A549 (cell line): ENCODE results near the gene FOXO1.

Experiments
- CBX8 ChIP-seq: fragments of 200-600 bp; sonication (generic); IDR thresholded peaks from 2 replicates; pipeline ENCODE4 v1.6.1; 2016
- CEBPB ChIP-seq, 2 experiments: fragments of >200 bp in 1 of 2; sonication (Bioruptor Twin) in 1 of 2; formaldehyde crosslinking in 1 of 2; IDR thresholded peaks; 2 replicates each; pipeline ENCODE4 v1.6.1; 2012 to 2016
- EHMT2 ChIP-seq: fragments of 200-600 bp; sonication (generic); IDR thresholded peaks from 2 replicates; pipeline ENCODE4 v1.6.1; 2016; ENCODE audit warnings: antibody characterized with exemption, low read depth, mild to moderate bottlenecking, moderate library complexity
- HDAC2 ChIP-seq: fragments of 200-600 bp; sonication (generic); IDR thresholded peaks from 2 replicates; pipeline ENCODE4 v1.6.1; 2016
- POLR2A ChIP-seq: IDR thresholded peaks from 2 replicates; pipeline ENCODE4 v1.6.1; 2012; ENCODE audit warnings: mild to moderate bottlenecking, low read length
- RCOR1 ChIP-seq: fragments of 150-350 bp; IDR thresholded peaks from 2 replicates; pipeline ENCODE4 v1.6.1; 2014; ENCODE audit warnings: antibody characterized with exemption, low read length, low read depth
- RFX5 ChIP-seq: fragments of 450-650 bp; IDR thresholded peaks from 2 replicates; pipeline ENCODE4 v1.7.1; 2014; ENCODE audit warnings: antibody characterized with exemption, mild to moderate bottlenecking, moderate library complexity
- RNF2 ChIP-seq: fragments of 200-600 bp; sonication (generic); IDR thresholded peaks from 2 replicates; pipeline ENCODE4 v1.6.1; 2016; ENCODE audit warnings: low read depth, mild to moderate bottlenecking, antibody characterized with exemption, moderate library complexity, borderline replicate concordance
- ZC3H11A ChIP-seq: fragments of 450-650 bp; IDR thresholded peaks from 2 replicates; pipeline ENCODE4 v1.6.1; 2014; ENCODE audit warnings: antibody characterized with exemption, mild to moderate bottlenecking
- TF ChIP-seq, protein P1 (sequence below): IDR thresholded peaks from 2 replicates; pipeline ENCODE4 v1.6.1; 2012
- TF ChIP-seq, protein P2 (sequence below): fragments of >200 bp; sonication (Bioruptor Twin); formaldehyde crosslinking; IDR thresholded peaks from 3 replicates; pipeline ENCODE4 v1.5.1; 2016
- TF ChIP-seq, protein P3 (sequence below): fragments of 450-650 bp; IDR thresholded peaks from 2 replicates; pipeline ENCODE4 v1.6.1; 2014; ENCODE audit warnings: antibody characterized with exemption

DNA sequence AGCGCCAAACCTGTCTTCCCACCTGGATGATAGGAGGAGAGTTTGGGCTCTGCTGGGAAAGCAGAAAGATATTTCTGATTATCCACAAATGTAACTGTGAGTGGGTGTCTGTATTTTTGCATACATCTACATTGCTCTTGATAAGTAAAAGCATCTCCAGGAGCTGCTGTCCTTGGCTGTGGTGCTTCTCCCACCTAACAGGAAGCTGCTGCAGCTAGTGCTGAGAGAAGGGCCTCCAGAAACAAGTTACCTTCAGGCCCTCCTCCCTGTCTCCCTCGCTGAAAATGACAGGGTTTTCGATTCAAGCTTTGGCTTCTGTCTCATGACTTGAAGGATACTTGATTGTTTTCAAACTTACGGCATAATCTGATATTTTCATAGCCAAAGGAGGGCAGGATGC lies 90.1 kb downstream of the FOXO1 start:
- TF ChIP-seq, protein P1, sequence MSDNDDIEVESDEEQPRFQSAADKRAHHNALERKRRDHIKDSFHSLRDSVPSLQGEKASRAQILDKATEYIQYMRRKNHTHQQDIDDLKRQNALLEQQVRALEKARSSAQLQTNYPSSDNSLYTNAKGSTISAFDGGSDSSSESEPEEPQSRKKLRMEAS, result no peak
- TF ChIP-seq CBX8 (no peak), RCOR1 (no peak), EHMT2 (no peak), RFX5 (no peak), CEBPB (IDR thresholded peaks at IDR 0.05) (no peak), POLR2A (no peak), ZC3H11A (no peak), RNF2 (no peak), HDAC2 (no peak)
- TF ChIP-seq, protein P2, sequence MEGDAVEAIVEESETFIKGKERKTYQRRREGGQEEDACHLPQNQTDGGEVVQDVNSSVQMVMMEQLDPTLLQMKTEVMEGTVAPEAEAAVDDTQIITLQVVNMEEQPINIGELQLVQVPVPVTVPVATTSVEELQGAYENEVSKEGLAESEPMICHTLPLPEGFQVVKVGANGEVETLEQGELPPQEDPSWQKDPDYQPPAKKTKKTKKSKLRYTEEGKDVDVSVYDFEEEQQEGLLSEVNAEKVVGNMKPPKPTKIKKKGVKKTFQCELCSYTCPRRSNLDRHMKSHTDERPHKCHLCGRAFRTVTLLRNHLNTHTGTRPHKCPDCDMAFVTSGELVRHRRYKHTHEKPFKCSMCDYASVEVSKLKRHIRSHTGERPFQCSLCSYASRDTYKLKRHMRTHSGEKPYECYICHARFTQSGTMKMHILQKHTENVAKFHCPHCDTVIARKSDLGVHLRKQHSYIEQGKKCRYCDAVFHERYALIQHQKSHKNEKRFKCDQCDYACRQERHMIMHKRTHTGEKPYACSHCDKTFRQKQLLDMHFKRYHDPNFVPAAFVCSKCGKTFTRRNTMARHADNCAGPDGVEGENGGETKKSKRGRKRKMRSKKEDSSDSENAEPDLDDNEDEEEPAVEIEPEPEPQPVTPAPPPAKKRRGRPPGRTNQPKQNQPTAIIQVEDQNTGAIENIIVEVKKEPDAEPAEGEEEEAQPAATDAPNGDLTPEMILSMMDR, result no peak
- TF ChIP-seq, protein P3, sequence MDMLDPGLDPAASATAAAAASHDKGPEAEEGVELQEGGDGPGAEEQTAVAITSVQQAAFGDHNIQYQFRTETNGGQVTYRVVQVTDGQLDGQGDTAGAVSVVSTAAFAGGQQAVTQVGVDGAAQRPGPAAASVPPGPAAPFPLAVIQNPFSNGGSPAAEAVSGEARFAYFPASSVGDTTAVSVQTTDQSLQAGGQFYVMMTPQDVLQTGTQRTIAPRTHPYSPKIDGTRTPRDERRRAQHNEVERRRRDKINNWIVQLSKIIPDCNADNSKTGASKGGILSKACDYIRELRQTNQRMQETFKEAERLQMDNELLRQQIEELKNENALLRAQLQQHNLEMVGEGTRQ, result no peak
